Raji (cell line): ENCODE data around the gene HTT.

ENCODE experiments used
- POLR2A ChIP-seq: IDR thresholded peaks from 2 replicates; pipeline ENCODE4 v1.6.1; 2011; ENCODE audit warnings: low read depth, low read length, control low read depth; ENCODE audit not compliant: insufficient read depth

Gene HTT

GRCh38 chr4:3106339-3107186 is 32.1 kb downstream of the HTT start:
- no peak for TF ChIP-seq POLR2A

GRCh38 chr4:3107271-3107670 is 32.8 kb downstream of the HTT start:
- TF ChIP-seq POLR2A: no peak

- no peak for TF ChIP-seq POLR2A
These were observed 33.2 kb downstream of the HTT start for GRCh38 chr4:3107691-3108121.

GRCh38 chr4:3108211-3108610 is 33.7 kb downstream of the HTT start:
- no peak for TF ChIP-seq POLR2A

GRCh38 chr4:3111461-3111860 is 37.0 kb downstream of the HTT start:
- no peak for TF ChIP-seq POLR2A

- TF ChIP-seq POLR2A: no peak
These were observed 37.7 kb downstream of the HTT start for GRCh38 chr4:3112201-3112600.

GRCh38 chr4:3112609-3113469 is 38.4 kb downstream of the HTT start:
- TF ChIP-seq POLR2A: no peak

GRCh38 chr4:3114377-3114776 is 39.9 kb downstream of the HTT start:
- no peak for TF ChIP-seq POLR2A

- no peak for TF ChIP-seq POLR2A
These were observed 41.3 kb downstream of the HTT start for GRCh38 chr4:3115637-3116270.

- TF ChIP-seq POLR2A: no peak
These were observed 42.5 kb downstream of the HTT start for GRCh38 chr4:3116955-3117354.

- no peak for TF ChIP-seq POLR2A
These were observed 43.8 kb downstream of the HTT start for GRCh38 chr4:3118312-3118711.

- no peak for TF ChIP-seq POLR2A
These were observed 45.0 kb downstream of the HTT start for GRCh38 chr4:3119464-3119863.

- no peak for TF ChIP-seq POLR2A
These were observed 46.6 kb downstream of the HTT start for GRCh38 chr4:3121110-3121509.

- TF ChIP-seq POLR2A: no peak
These were observed 47.1 kb downstream of the HTT start for GRCh38 chr4:3121596-3121995.

- TF ChIP-seq POLR2A: no peak
These were observed 47.6 kb downstream of the HTT start for GRCh38 chr4:3122081-3122563.
